A549 (cell line): ENCODE measurements around the gene NACC2. TPM values are rescaled to one million over a fixed set of nuclear protein-coding genes. Genes with fewer than 3 reads are reported as not detected.

ENCODE experiments used
- ATAC-seq, 2 experiments: fragments of 200-7000 bp in 1 of 2; fragments of >200 bp in 1 of 2; cut with Nextera tagmentation in 1 of 2; cut with Tn5 transposase in 1 of 2; 3 replicates each; pipeline versions ENCODE4 v1.8.0 to v1.9.1; 2018 to 2020; ENCODE audit warnings: mild to moderate bottlenecking in 1 of 2, moderate library complexity in 1 of 2
- CTCF ChIA-PET: fragments of 300-600 bp; sonication (Branson Sonifier 250); formaldehyde crosslinking; extraction: SDS; loops from one replicate; lab custom pipeline; 2021; ENCODE audit warnings: antibody characterized with exemption, inconsistent platforms; lab: Yijun Ruan, JAX
- POLR2A ChIA-PET: fragments of 350-600 bp; formaldehyde crosslinking; extraction: SDS; loops from one replicate; lab custom pipeline; 2021; ENCODE audit warnings: antibody characterized with exemption, inconsistent platforms; lab: Yijun Ruan, JAX
- DNase-seq, 2 experiments: peaks; one replicate each; pipeline versions ENCODE4 v3.0.0 to v3.0.0-alpha.2; 2011 to 2016; ENCODE audit warnings: low read depth in 1 of 2, low spot score in 1 of 2
- FAIRE-seq: peaks from 2 replicates; lab custom pipeline; 2011; peaks lifted over from hg19 to GRCh38; lab: Jason Lieb, UNC
- H3K27ac ChIP-seq, 2 experiments: fragments of >200 bp; sonication (Bioruptor Twin); formaldehyde crosslinking; 3 replicates each; pipeline ENCODE4 v1.5.1; 2016 to 2017
- H3K4me1 ChIP-seq: fragments of >200 bp; sonication (Bioruptor Twin); formaldehyde crosslinking; 3 replicates; pipeline ENCODE4 v1.6.1; 2016
- H3K4me2 ChIP-seq: fragments of >200 bp; sonication (Bioruptor Twin); formaldehyde crosslinking; 3 replicates; pipeline ENCODE4 v1.6.1; 2016
- H3K4me3 ChIP-seq: fragments of >200 bp; sonication (Bioruptor Twin); formaldehyde crosslinking; 3 replicates; pipeline ENCODE4 v1.5.1; 2016
- H3K9me3 ChIP-seq: fragments of >200 bp; sonication (Bioruptor Twin); formaldehyde crosslinking; 3 replicates; pipeline ENCODE4 v1.6.1; 2016
- BHLHE40 ChIP-seq: IDR thresholded peaks from 2 replicates; pipeline ENCODE4 v1.6.1; 2012; ENCODE audit warnings: low read depth, low read length, inconsistent platforms
- CBX2 ChIP-seq: fragments of 200-600 bp; sonication (generic); IDR thresholded peaks from 2 replicates; pipeline ENCODE4 v1.6.1; 2016; ENCODE audit warnings: low read depth, mild to moderate bottlenecking, borderline replicate concordance
- CBX8 ChIP-seq: fragments of 200-600 bp; sonication (generic); IDR thresholded peaks from 2 replicates; pipeline ENCODE4 v1.6.1; 2016
- CEBPB ChIP-seq, 2 experiments: fragments of >200 bp in 1 of 2; sonication (Bioruptor Twin) in 1 of 2; formaldehyde crosslinking in 1 of 2; IDR thresholded peaks; 2 replicates each; pipeline ENCODE4 v1.6.1; 2012 to 2016
- CTCF ChIP-seq: fragments of >200 bp; sonication (Bioruptor Twin); formaldehyde crosslinking; IDR thresholded peaks from 3 replicates; pipeline ENCODE4 v1.5.1; 2016
- EHF ChIP-seq: fragments of 250-450 bp; sonication (Bioruptor Pico); IDR thresholded peaks from 2 replicates; pipeline ENCODE4 v1.5.0; 2020; ENCODE audit warnings: mild to moderate bottlenecking
- EHMT2 ChIP-seq: fragments of 200-600 bp; sonication (generic); IDR thresholded peaks from 2 replicates; pipeline ENCODE4 v1.6.1; 2016; ENCODE audit warnings: antibody characterized with exemption, low read depth, mild to moderate bottlenecking, moderate library complexity
- EP300 ChIP-seq, 2 experiments: fragments of >200 bp; sonication (Bioruptor Twin); formaldehyde crosslinking; IDR thresholded peaks; 2 replicates in 1 of 2; 3 replicates in 1 of 2; pipeline ENCODE4 v1.6.1; 2016 to 2017
- FOXS1 ChIP-seq: fragments of 250-450 bp; sonication (Bioruptor Pico); IDR thresholded peaks from 2 replicates; pipeline ENCODE4 v1.5.0; 2020; ENCODE audit warnings: mild to moderate bottlenecking, moderate library complexity
- GATA3 ChIP-seq: IDR thresholded peaks from 2 replicates; pipeline ENCODE4 v1.6.1; 2012; ENCODE audit warnings: borderline replicate concordance
- HOXB5 ChIP-seq: fragments of 250-450 bp; sonication (Bioruptor Pico); IDR thresholded peaks from 2 replicates; pipeline ENCODE4 v1.5.0; 2020; ENCODE audit warnings: mild to moderate bottlenecking, moderate library complexity
- JUN ChIP-seq, 2 experiments: fragments of >200 bp; sonication (Bioruptor Twin); formaldehyde crosslinking; IDR thresholded peaks; 2 replicates in 1 of 2; 3 replicates in 1 of 2; pipeline ENCODE4 v1.6.1; 2016 to 2017
- JUNB ChIP-seq: fragments of >200 bp; sonication (Bioruptor Twin); formaldehyde crosslinking; IDR thresholded peaks from 2 replicates; pipeline ENCODE4 v1.6.1; 2016
- KDM5A ChIP-seq: fragments of 200-600 bp; sonication (generic); IDR thresholded peaks from 2 replicates; pipeline ENCODE4 v1.6.1; 2016; ENCODE audit warnings: antibody characterized with exemption, mild to moderate bottlenecking
- MAX ChIP-seq: IDR thresholded peaks from 2 replicates; pipeline ENCODE4 v1.6.1; 2012
- NFE2L2 ChIP-seq: fragments of 150-350 bp; conservative IDR thresholded peaks from 2 replicates; pipeline ENCODE4 v1.6.1; 2014; ENCODE audit warnings: low read length
- NPAS2 ChIP-seq: fragments of 250-450 bp; sonication (Bioruptor Pico); IDR thresholded peaks from 2 replicates; pipeline ENCODE4 v1.8.0; 2022; ENCODE audit warnings: mild to moderate bottlenecking, moderate library complexity, borderline replicate concordance
- PHF8 ChIP-seq: fragments of 200-600 bp; sonication (generic); IDR thresholded peaks from 2 replicates; pipeline ENCODE4 v1.6.1; 2016; ENCODE audit warnings: low read depth, mild to moderate bottlenecking, antibody characterized with exemption, moderate library complexity, borderline replicate concordance
- RCOR1 ChIP-seq: fragments of 150-350 bp; IDR thresholded peaks from 2 replicates; pipeline ENCODE4 v1.6.1; 2014; ENCODE audit warnings: antibody characterized with exemption, low read length, low read depth
- RFX5 ChIP-seq: fragments of 450-650 bp; IDR thresholded peaks from 2 replicates; pipeline ENCODE4 v1.7.1; 2014; ENCODE audit warnings: antibody characterized with exemption, mild to moderate bottlenecking, moderate library complexity
- RNF2 ChIP-seq: fragments of 200-600 bp; sonication (generic); IDR thresholded peaks from 2 replicates; pipeline ENCODE4 v1.6.1; 2016; ENCODE audit warnings: low read depth, mild to moderate bottlenecking, antibody characterized with exemption, moderate library complexity, borderline replicate concordance
- SREBF2 ChIP-seq: fragments of 450-650 bp; IDR thresholded peaks from 2 replicates; pipeline ENCODE4 v1.6.1; 2014; ENCODE audit warnings: mild to moderate bottlenecking, moderate library complexity
- ZSCAN20 ChIP-seq: fragments of 250-450 bp; sonication (Bioruptor Pico); IDR thresholded peaks from 2 replicates; pipeline ENCODE4 v1.8.0; 2022; ENCODE audit warnings: mild to moderate bottlenecking, moderate library complexity
- WGBS: methylation state at CpG from one replicate; pipeline ENCODE4 v1.1.6; 2017; ENCODE audit errors: missing lambda C conversion rate; 5-methylcytosine and 5-hydroxymethylcytosine counted together
- polyA plus RNA-seq, 4 experiments: library from polyadenylated mRNA; depleted of rRNA in 3 of 4; stranded (reverse); fragments of >200 nt; fragmentation: RNase III in 1 of 4; extraction: RNeasy Plus Mini Kit Qiagen cat#74134 plus additional on column Dnase treatment in 1 of 4; gene quantifications; 2 replicates in 3 of 4; 3 replicates in 1 of 4; pipeline ENCODE4 v1.2.3, GENCODE V29; 2011 to 2017
- TF ChIP-seq, protein P1 (sequence below): fragments of 200-600 bp; sonication (generic); IDR thresholded peaks from 2 replicates; pipeline ENCODE4 v1.6.1; 2016; ENCODE audit warnings: antibody characterized with exemption, mild to moderate bottlenecking, moderate library complexity
- TF ChIP-seq, protein P2 (sequence below): fragments of 250-450 bp; sonication (Bioruptor Pico); IDR thresholded peaks from 2 replicates; pipeline ENCODE4 v1.5.0; 2020; ENCODE audit warnings: low read depth, mild to moderate bottlenecking, moderate library complexity
- TF ChIP-seq, protein P3 (sequence below): fragments of 250-450 bp; sonication (Bioruptor Pico); IDR thresholded peaks from 2 replicates; pipeline ENCODE4 v1.5.0; 2021; ENCODE audit warnings: mild to moderate bottlenecking, moderate library complexity, borderline replicate concordance
- TF ChIP-seq, protein P4 (sequence below): fragments of 450-650 bp; IDR thresholded peaks from 2 replicates; pipeline ENCODE4 v1.6.1; 2014; ENCODE audit warnings: antibody characterized with exemption

Gene NACC2
- polyA plus RNA-seq, 2 of the 4 experiments (the other 2 are of a cell fraction) = 16.1 to 28.4 TPM

DNA sequence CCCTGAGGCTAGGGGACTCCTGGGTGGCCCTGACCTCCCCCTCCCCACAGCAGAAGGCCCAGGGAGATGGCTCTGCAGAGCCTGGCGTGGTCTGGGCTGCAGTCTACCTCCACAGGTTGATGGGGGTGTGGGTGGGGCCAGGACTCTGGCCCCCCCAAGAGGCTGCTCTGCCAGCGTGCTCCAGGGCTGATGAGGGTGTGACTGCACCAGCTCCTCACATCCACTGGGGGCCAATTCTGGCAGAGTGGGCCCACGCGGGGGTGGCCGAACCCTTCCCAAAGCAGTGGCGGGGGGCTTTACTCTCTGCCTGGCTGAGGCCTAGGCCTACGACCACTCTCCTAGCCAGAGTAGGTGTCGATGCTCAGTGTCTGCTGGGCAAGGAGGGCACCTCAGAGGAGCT, 105.9 kb downstream of the NACC2 start:
- H3K4me3 ChIP-seq = no peak overlapping the region
- FAIRE-seq = no peak
- 87% methylated on average over 4 of the region's 8 CpGs for WGBS
- no peak overlapping the region for H3K27ac ChIP-seq
- H3K9me3 ChIP-seq = no peaks in the 10 kb centered on the region
- no peak for TF ChIP-seq EHF
- no peak for TF ChIP-seq RNF2
- TF ChIP-seq SREBF2 = no peak
- TF ChIP-seq, protein P1, sequence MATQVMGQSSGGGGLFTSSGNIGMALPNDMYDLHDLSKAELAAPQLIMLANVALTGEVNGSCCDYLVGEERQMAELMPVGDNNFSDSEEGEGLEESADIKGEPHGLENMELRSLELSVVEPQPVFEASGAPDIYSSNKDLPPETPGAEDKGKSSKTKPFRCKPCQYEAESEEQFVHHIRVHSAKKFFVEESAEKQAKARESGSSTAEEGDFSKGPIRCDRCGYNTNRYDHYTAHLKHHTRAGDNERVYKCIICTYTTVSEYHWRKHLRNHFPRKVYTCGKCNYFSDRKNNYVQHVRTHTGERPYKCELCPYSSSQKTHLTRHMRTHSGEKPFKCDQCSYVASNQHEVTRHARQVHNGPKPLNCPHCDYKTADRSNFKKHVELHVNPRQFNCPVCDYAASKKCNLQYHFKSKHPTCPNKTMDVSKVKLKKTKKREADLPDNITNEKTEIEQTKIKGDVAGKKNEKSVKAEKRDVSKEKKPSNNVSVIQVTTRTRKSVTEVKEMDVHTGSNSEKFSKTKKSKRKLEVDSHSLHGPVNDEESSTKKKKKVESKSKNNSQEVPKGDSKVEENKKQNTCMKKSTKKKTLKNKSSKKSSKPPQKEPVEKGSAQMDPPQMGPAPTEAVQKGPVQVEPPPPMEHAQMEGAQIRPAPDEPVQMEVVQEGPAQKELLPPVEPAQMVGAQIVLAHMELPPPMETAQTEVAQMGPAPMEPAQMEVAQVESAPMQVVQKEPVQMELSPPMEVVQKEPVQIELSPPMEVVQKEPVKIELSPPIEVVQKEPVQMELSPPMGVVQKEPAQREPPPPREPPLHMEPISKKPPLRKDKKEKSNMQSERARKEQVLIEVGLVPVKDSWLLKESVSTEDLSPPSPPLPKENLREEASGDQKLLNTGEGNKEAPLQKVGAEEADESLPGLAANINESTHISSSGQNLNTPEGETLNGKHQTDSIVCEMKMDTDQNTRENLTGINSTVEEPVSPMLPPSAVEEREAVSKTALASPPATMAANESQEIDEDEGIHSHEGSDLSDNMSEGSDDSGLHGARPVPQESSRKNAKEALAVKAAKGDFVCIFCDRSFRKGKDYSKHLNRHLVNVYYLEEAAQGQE = no peak
- no peak for TF ChIP-seq RFX5
- TF ChIP-seq EHMT2 = no peak
- no peak for TF ChIP-seq NPAS2 (CRISPR knock-in tag)
- TF ChIP-seq KDM5A = no peak
- TF ChIP-seq HOXB5 = no peak
- TF ChIP-seq, protein P2, sequence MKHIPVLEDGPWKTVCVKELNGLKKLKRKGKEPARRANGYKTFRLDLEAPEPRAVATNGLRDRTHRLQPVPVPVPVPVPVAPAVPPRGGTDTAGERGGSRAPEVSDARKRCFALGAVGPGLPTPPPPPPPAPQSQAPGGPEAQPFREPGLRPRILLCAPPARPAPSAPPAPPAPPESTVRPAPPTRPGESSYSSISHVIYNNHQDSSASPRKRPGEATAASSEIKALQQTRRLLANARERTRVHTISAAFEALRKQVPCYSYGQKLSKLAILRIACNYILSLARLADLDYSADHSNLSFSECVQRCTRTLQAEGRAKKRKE (CRISPR knock-in tag) = no peak
- no peak for TF ChIP-seq RCOR1
- no peak for TF ChIP-seq CBX2
- TF ChIP-seq, protein P3, sequence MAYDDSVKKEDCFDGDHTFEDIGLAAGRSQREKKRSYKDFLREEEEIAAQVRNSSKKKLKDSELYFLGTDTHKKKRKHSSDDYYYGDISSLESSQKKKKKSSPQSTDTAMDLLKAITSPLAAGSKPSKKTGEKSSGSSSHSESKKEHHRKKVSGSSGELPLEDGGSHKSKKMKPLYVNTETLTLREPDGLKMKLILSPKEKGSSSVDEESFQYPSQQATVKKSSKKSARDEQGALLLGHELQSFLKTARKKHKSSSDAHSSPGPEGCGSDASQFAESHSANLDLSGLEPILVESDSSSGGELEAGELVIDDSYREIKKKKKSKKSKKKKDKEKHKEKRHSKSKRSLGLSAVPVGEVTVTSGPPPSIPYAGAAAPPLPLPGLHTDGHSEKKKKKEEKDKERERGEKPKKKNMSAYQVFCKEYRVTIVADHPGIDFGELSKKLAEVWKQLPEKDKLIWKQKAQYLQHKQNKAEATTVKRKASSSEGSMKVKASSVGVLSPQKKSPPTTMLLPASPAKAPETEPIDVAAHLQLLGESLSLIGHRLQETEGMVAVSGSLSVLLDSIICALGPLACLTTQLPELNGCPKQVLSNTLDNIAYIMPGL (CRISPR knock-in tag) = no peak
- TF ChIP-seq NFE2L2 = no peak
- no peak for TF ChIP-seq MAX
- no peak for TF ChIP-seq CBX8
- TF ChIP-seq FOXS1 (CRISPR knock-in tag) = no peak
- TF ChIP-seq, all 56 proteins: peak for 0
- ChIA-PET CTCF (interaction anchor here (1.2 to 1.7 kb wide), 3 partner anchors 20 to 134 kb away, joined by 3 to 12 read pairs (median 8); no protein-coding TSS in a partner anchor), POLR2A (no interaction called here)
- no peak overlapping the region for H3K4me2 ChIP-seq
- DNase-seq = no peak
- peaks cover 25% of the 10 kb centered on the region for H3K4me1 ChIP-seq
- ATAC-seq = peak; percentile 18 to 21; a peak in 3 of 6 replicates

- no peak for ATAC-seq
- CTCF ChIA-PET = interaction anchor here (1.2 to 1.7 kb wide), 2 partner anchors 20 to 21 kb away, joined by 3 to 12 read pairs; no protein-coding TSS in a partner anchor
- no peak for DNase-seq
- Histone ChIP-seq H3K4me2 (no peak overlapping the region), H3K9me3 (no peaks in the 10 kb centered on the region), H3K27ac (no peak overlapping the region), H3K4me1 (peaks cover 24% of the 10 kb centered on the region), H3K4me3 (no peak overlapping the region)
- FAIRE-seq = no peak
- TF ChIP-seq RCOR1 (no peak), MAX (no peak), PHF8 (no peak), CEBPB (IDR thresholded peaks at IDR 0.05) (no peak), RFX5 (no peak), BHLHE40 (no peak), JUN (IDR thresholded peaks at IDR 0.05) (no peak), CBX8 (no peak), GATA3 (no peak), CTCF (no peak), ZSCAN20 (CRISPR knock-in tag) (no peak), EP300 (IDR thresholded peaks at IDR 0.05) (no peak), JUNB (no peak)
- TF ChIP-seq, protein P4, sequence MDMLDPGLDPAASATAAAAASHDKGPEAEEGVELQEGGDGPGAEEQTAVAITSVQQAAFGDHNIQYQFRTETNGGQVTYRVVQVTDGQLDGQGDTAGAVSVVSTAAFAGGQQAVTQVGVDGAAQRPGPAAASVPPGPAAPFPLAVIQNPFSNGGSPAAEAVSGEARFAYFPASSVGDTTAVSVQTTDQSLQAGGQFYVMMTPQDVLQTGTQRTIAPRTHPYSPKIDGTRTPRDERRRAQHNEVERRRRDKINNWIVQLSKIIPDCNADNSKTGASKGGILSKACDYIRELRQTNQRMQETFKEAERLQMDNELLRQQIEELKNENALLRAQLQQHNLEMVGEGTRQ = no peak
- WGBS = 89% methylated on average over 11 of the region's 17 CpGs
- POLR2A ChIA-PET = no interaction called here
Measured at GRCh38 chr9:135988493-135988892, 106.6 kb downstream of the NACC2 start.
